ENCODE measurements around the gene ELOB. TPM values are rescaled to one million over a fixed set of nuclear protein-coding genes. Genes with fewer than 3 reads are reported as not detected.
"Not testable (repeated sequence)": the region's sequence is repeated elsewhere in the genome, so short reads cannot be mapped to it uniquely, and the experiment has no call there.

The ELOB gene
- total and polyA plus RNA-seq, 2 donors: 287 to 349 TPM

DNA sequence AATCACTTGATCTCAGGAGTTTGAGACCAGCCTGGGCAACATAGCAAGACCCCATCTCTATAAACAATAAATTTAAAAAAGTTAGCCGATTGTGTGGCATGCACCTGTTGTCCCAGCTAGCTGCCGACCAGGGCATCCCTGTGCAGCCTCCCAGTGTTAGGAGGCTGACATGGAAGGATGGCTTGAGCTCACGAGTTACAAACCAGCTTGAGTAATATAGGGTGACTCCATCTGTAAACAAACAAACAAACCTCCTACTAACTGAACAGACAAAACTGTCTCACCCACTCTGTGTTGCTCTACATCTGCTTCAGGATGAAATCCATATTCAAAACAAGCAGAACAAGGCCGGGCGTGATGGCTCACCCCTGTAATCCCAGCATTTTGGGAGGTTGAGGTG is 50.2 kb downstream of the ELOB start:
- H3K4me1 ChIP-seq (ENCODE audit: control insufficient read depth in 2 of 2, insufficient read depth in 2 of 2, low read length in 2 of 2): peaks cover 0 to under 1% of the 10 kb centered on the region in 2 donors
- no peak overlapping the region for H3K27ac ChIP-seq (ENCODE audit: low read depth in 1 of 2, low read length in 1 of 2)
- no peaks in the 10 kb centered on the region for H3K36me3 ChIP-seq (ENCODE audit: control insufficient read depth in 2 of 2, insufficient read depth in 2 of 2, low read length in 1 of 2)
- WGBS: 95% methylated on average over 5 of the region's 5 CpGs
- H3K9me3 ChIP-seq (ENCODE audit: control insufficient read depth in 2 of 2, insufficient read depth in 1 of 2, low read length in 1 of 2): no peaks in the 10 kb centered on the region
- H3K27me3 ChIP-seq (ENCODE audit: control insufficient read depth in 2 of 2, insufficient read depth in 1 of 2, low read length in 1 of 2): peaks cover 0 to 17% of the 10 kb centered on the region in 2 donors
- H3K4me3 ChIP-seq (ENCODE audit: low read length in 2 of 2): no peak overlapping the region
- DNase-seq (ENCODE audit: low read depth in 6 of 9, low spot score in 9 of 9): no peak

DNA sequence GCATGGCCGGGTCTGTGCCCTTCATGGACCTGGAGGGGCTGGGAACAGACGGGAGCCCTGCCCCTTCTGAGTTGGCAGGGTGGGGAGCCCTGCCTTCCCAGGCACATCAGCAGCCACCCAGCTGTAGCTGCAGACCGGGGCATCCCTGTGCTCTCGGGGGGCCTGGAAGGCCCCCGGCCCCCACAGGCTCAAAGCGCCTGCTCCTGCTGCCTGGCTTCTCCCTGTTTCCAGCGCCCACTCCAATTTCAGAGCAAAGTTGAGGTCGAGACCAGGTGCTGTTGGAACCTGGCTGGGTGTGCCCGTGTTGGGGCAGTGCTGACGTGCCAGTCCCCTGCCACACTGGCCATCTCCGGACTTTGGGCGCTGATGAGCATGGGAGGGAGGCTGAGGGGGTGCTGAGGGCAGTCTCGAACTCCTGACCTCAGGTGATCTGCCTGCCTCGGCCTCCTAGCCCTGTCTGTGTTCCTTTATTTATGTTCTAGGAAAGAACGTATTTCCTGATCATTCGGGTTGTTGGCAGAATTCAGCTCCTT is 52.2 kb downstream of the ELOB start:
- WGBS: 84% methylated on average over 16 of the region's 16 CpGs
- Histone ChIP-seq H3K4me3 (ENCODE audit: low read length in 2 of 2) (no peak overlapping the region), H3K9me3 (ENCODE audit: control insufficient read depth in 2 of 2, insufficient read depth in 1 of 2, low read length in 1 of 2) (no peaks in the 10 kb centered on the region), H3K27me3 (ENCODE audit: control insufficient read depth in 2 of 2, insufficient read depth in 1 of 2, low read length in 1 of 2) (peaks cover 0 to 17% of the 10 kb centered on the region in 2 donors), H3K36me3 (ENCODE audit: control insufficient read depth in 2 of 2, insufficient read depth in 2 of 2, low read length in 1 of 2) (no peaks in the 10 kb centered on the region), H3K4me1 (ENCODE audit: control insufficient read depth in 2 of 2, insufficient read depth in 2 of 2, low read length in 2 of 2) (peaks cover 2 to 9% of the 10 kb centered on the region in 2 donors), H3K27ac (ENCODE audit: low read depth in 1 of 2, low read length in 1 of 2) (no peak overlapping the region)
- no peak for DNase-seq (ENCODE audit: low read depth in 6 of 9, low spot score in 9 of 9)

DNA sequence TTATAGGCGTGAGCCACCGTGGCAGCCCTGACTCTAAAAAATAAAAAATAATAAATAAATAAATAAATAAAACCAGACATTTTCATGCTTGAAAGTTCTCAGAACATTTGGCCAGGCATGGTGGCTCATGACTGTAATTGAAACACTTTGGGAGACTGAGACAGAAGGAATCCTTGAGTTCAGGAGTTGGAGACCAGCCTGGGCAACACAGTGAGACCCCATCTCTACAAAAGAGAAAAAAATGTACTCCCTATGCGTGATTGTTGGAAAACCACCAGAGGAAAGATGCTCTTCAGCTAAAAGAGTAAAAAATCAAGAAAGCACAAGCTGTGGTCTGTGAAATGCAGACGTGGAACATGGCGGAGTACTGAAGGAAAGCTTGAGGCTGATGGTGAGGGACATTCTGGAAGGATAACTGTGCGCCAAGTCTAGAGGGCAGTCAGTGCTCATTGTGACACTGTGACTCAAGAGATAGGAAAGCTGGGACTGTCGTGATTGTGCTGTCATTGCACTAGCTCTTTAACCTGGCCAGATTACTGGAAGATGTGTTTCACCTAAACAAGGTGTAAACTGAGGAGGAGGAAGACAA is 52.9 kb downstream of the ELOB start:
- peaks cover 0 to 17% of the 10 kb centered on the region in 2 donors for H3K27me3 ChIP-seq (ENCODE audit: control insufficient read depth in 2 of 2, insufficient read depth in 1 of 2, low read length in 1 of 2)
- no peaks in the 10 kb centered on the region for H3K9me3 ChIP-seq (ENCODE audit: control insufficient read depth in 2 of 2, insufficient read depth in 1 of 2, low read length in 1 of 2)
- no peak overlapping the region for H3K27ac ChIP-seq (ENCODE audit: low read depth in 1 of 2, low read length in 1 of 2)
- H3K4me1 ChIP-seq (ENCODE audit: control insufficient read depth in 2 of 2, insufficient read depth in 2 of 2, low read length in 2 of 2): peaks cover 2 to 9% of the 10 kb centered on the region in 2 donors
- DNase-seq (ENCODE audit: low read depth in 6 of 9, low spot score in 9 of 9): no peak
- H3K4me3 ChIP-seq (ENCODE audit: low read length in 2 of 2): no peak overlapping the region
- 93% methylated on average over 7 of the region's 7 CpGs for WGBS
- no peaks in the 10 kb centered on the region for H3K36me3 ChIP-seq (ENCODE audit: control insufficient read depth in 2 of 2, insufficient read depth in 2 of 2, low read length in 1 of 2)

DNA sequence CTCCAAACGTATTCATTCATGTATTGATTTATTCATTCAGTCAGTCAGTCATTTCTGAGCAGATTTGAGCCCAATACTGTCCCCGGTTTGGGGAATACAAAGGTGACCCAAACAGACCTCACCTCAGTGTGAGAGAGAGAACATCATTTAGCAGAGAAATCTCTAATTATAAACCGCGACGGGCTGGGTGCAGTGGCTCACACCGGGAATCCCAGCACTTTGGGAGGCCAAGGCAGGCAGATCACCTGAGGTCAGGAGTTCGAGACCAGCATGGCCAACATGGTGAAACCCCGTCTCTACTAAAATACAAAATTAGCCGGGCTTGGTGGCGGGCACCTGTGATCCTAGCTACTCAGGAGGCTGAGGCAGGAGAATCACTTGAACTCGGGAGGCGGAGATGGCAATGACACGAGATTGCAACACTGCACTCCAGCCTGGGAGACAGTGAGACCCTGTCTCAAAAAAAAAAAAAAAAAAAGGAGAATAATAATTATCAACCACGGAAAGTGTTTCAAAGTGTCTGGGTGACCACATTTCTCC is 55.4 kb downstream of the ELOB start:
- H3K27me3 ChIP-seq (ENCODE audit: control insufficient read depth in 2 of 2, insufficient read depth in 1 of 2, low read length in 1 of 2): peaks cover 0 to 24% of the 10 kb centered on the region in 2 donors
- not testable (repeated sequence) for H3K27ac ChIP-seq (ENCODE audit: low read depth in 1 of 2, low read length in 1 of 2); H3K4me1 ChIP-seq (ENCODE audit: control insufficient read depth in 2 of 2, insufficient read depth in 2 of 2, low read length in 2 of 2); DNase-seq (ENCODE audit: low read depth in 6 of 9, low spot score in 9 of 9); H3K9me3 ChIP-seq (ENCODE audit: control insufficient read depth in 2 of 2, insufficient read depth in 1 of 2, low read length in 1 of 2); H3K36me3 ChIP-seq (ENCODE audit: control insufficient read depth in 2 of 2, insufficient read depth in 2 of 2, low read length in 1 of 2)
- 48% methylated on average over 14 of the region's 14 CpGs for WGBS
- peak overlapping the region; percentile 37 to 84 for H3K4me3 ChIP-seq (ENCODE audit: low read length in 2 of 2)

Other genes with a start within 250 kb of the ELOB start
- 0.47 TPM for gene CEMP1, start 245.9 kb downstream of the ELOB start, total RNA-seq
- gene CEMP1, start 245.9 kb downstream of the ELOB start, polyA plus RNA-seq: 1.2 TPM
- 17.2 TPM for gene PDPK1, start 239.3 kb downstream of the ELOB start, total RNA-seq
- gene PDPK1, start 239.3 kb downstream of the ELOB start, polyA plus RNA-seq: 14.1 TPM
- gene KCTD5, start 94.8 kb downstream of the ELOB start, total RNA-seq: 18.5 TPM
- 21.8 TPM for gene KCTD5, start 94.8 kb downstream of the ELOB start, polyA plus RNA-seq
- 0.28 TPM for gene PRSS27, start 57.1 kb downstream of the ELOB start, total RNA-seq
- gene PRSS27, start 57.1 kb downstream of the ELOB start, polyA plus RNA-seq: 6.5 TPM
- 42.4 TPM for gene SRRM2, start 24.6 kb downstream of the ELOB start, total RNA-seq
- 690 TPM for gene SRRM2, start 24.6 kb downstream of the ELOB start, polyA plus RNA-seq
- 0.05 TPM for gene PRSS33, start 10.3 kb upstream of the ELOB start, total RNA-seq
- 0.37 TPM for gene PRSS33, start 10.3 kb upstream of the ELOB start, polyA plus RNA-seq
- not detected for gene PRSS41, start 21.2 kb upstream of the ELOB start, total RNA-seq
- gene PRSS41, start 21.2 kb upstream of the ELOB start, polyA plus RNA-seq: not detected
- gene PRSS21, start 40.0 kb upstream of the ELOB start, total RNA-seq: 1.2 TPM
- gene PRSS21, start 40.0 kb upstream of the ELOB start, polyA plus RNA-seq: 0.68 TPM
- gene ZG16B, start 53.0 kb upstream of the ELOB start, total RNA-seq: 0.85 TPM
- gene ZG16B, start 53.0 kb upstream of the ELOB start, polyA plus RNA-seq: 1.2 TPM
- 0.42 TPM for gene PRSS22, start 80.9 kb upstream of the ELOB start, total RNA-seq
- 4.1 TPM for gene PRSS22, start 80.9 kb upstream of the ELOB start, polyA plus RNA-seq
- 37.4 TPM for gene FLYWCH2, start 105.9 kb upstream of the ELOB start, total RNA-seq
- gene FLYWCH2, start 105.9 kb upstream of the ELOB start, polyA plus RNA-seq: 34.5 TPM
- gene FLYWCH1, start 134.7 kb upstream of the ELOB start, total RNA-seq: 9.6 TPM
- 34.1 TPM for gene FLYWCH1, start 134.7 kb upstream of the ELOB start, polyA plus RNA-seq
- 18.2 TPM for gene KREMEN2, start 187.0 kb upstream of the ELOB start, total RNA-seq
- gene KREMEN2, start 187.0 kb upstream of the ELOB start, polyA plus RNA-seq: 3.1 TPM
- 11.2 TPM for gene PAQR4, start 192.1 kb upstream of the ELOB start, total RNA-seq
- 9.5 TPM for gene PAQR4, start 192.1 kb upstream of the ELOB start, polyA plus RNA-seq
- gene PKMYT1, start 203.2 kb upstream of the ELOB start, total RNA-seq: 16.5 TPM
- gene PKMYT1, start 203.2 kb upstream of the ELOB start, polyA plus RNA-seq: 5.3 TPM
- 0.19 TPM for gene CLDN9, start 235.6 kb upstream of the ELOB start, total RNA-seq
- 0.98 TPM for gene CLDN9, start 235.6 kb upstream of the ELOB start, polyA plus RNA-seq
- gene CLDN6, start 240.9 kb upstream of the ELOB start, total RNA-seq: 0.28 TPM
- gene CLDN6, start 240.9 kb upstream of the ELOB start, polyA plus RNA-seq: 0.48 TPM
- gene TNFRSF12A, start 243.1 kb upstream of the ELOB start, total RNA-seq: 5.1 TPM
- gene TNFRSF12A, start 243.1 kb upstream of the ELOB start, polyA plus RNA-seq: 46.9 TPM
- gene HCFC1R1, start 246.7 kb upstream of the ELOB start, total RNA-seq: 19.0 TPM
- 56.0 TPM for gene HCFC1R1, start 246.7 kb upstream of the ELOB start, polyA plus RNA-seq
- gene THOC6, start 246.8 kb upstream of the ELOB start, total RNA-seq: 37.6 TPM
- gene THOC6, start 246.8 kb upstream of the ELOB start, polyA plus RNA-seq: 36.8 TPM

Measured in thymus (tissue), 11 donors.